Stimulated activated CD8-positive, alpha-beta memory T cell treated with anti-CD3 and anti-CD28 coated beads, Interleukin-15, amount 100 ng/mL, for 4 hours (primary cell): ENCODE measurements around the gene PAX1.

ENCODE experiments used
- DNase-seq, 2 donors: peaks; one replicate each; pipeline ENCODE4 v3.0.0-alpha.2; 2020; ENCODE audit warnings: low read depth in 2 of 2

The PAX1 gene

GRCh38 chr20:21739161-21739560 is 33.7 kb downstream of the PAX1 start:
- no peak for DNase-seq

- no peak for DNase-seq
These were observed 34.2 kb downstream of the PAX1 start for GRCh38 chr20:21739682-21740081.

GRCh38 chr20:21741266-21741665 is 35.8 kb downstream of the PAX1 start:
- DNase-seq: no peak

- no peak for DNase-seq
These were observed 57.2 kb downstream of the PAX1 start for GRCh38 chr20:21762646-21763045.

GRCh38 chr20:21767200-21767738 is 61.8 kb downstream of the PAX1 start:
- DNase-seq: no peak

- no peak for DNase-seq
These were observed 62.3 kb downstream of the PAX1 start for GRCh38 chr20:21767739-21768223.
